Mesenteric fat pad (tissue), 1 donor: ENCODE measurements around the gene E2F2. TPM values are rescaled to one million over a fixed set of nuclear protein-coding genes. Genes with fewer than 3 reads are reported as not detected.

Experiments used
- DNase-seq: peaks from one replicate; pipeline ENCODE4 v3.0.0-alpha.2; 2020; ENCODE audit warnings: low spot score
- long read RNA-seq: library from polyadenylated mRNA; unstranded; transcript quantifications from one replicate; pipeline ENCODE4 v2.0.0, GENCODE V29; 2020
- total RNA-seq: library from RNA; stranded (reverse); fragmentation: NEBNext Ultra II Directional; extraction: Animal tissue kit (Norgen Biotek cat#: 25700); gene quantifications from one replicate; pipeline ENCODE4 v1.2.1, GENCODE V29; 2021
- donor health status: DM: yes; HTN: yes; CAD: no.

E2F2 gene, protein sequence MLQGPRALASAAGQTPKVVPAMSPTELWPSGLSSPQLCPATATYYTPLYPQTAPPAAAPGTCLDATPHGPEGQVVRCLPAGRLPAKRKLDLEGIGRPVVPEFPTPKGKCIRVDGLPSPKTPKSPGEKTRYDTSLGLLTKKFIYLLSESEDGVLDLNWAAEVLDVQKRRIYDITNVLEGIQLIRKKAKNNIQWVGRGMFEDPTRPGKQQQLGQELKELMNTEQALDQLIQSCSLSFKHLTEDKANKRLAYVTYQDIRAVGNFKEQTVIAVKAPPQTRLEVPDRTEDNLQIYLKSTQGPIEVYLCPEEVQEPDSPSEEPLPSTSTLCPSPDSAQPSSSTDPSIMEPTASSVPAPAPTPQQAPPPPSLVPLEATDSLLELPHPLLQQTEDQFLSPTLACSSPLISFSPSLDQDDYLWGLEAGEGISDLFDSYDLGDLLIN
- total RNA-seq, result 0.29 TPM
- long read RNA-seq, result 0 reads

DNA sequence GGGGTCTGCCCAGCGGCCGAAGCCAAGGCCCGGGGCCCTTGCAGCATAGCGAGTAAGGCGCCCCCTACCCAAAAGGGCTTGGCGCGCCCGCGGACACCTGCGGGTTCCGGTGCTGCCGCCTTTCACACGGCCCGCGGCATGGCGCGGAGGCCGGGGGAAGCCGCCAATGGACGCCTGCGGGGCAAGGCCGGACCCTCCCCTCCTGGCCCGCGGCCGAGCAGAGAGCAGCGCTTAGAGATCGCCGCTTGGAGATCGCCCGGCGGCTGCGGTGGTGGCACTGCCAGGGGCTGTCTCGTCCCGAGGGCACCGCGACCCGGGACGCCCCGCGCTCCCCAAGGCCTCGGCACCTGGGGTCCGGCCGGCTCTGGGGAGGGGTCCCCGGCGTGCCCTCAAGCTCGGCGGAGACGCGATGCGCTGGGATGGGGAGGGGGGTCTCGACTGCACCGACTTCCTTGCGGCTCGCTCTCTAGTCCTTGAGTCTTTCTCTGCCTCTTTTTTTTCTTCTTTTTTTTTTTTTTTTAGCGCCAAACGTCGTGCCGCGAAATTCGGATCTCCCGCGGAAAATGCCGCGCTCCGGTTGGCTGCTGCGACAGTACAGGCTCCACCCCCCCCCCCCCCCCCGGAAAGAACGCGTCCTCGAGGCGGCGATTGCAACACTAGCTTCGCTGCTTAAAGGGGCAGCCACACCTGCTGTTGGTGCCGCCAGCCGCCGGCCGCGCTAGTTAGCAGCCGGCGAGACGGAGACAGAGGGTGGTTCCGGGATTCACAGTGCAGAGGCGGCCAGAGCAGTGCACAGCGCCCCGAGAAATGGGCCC is at the start of gene E2F2:
Gene E2F2, minus strand, starts transcription at position 487 of the 815 bp plus-strand sequence. Its CDS starts 440 bp downstream, at position 47.
- DNase-seq, result peak; percentile 93

GRCh38 chr1:23578997-23579363 is 47.9 kb upstream of the E2F2 start:
- DNase-seq, result no peak

DNA sequence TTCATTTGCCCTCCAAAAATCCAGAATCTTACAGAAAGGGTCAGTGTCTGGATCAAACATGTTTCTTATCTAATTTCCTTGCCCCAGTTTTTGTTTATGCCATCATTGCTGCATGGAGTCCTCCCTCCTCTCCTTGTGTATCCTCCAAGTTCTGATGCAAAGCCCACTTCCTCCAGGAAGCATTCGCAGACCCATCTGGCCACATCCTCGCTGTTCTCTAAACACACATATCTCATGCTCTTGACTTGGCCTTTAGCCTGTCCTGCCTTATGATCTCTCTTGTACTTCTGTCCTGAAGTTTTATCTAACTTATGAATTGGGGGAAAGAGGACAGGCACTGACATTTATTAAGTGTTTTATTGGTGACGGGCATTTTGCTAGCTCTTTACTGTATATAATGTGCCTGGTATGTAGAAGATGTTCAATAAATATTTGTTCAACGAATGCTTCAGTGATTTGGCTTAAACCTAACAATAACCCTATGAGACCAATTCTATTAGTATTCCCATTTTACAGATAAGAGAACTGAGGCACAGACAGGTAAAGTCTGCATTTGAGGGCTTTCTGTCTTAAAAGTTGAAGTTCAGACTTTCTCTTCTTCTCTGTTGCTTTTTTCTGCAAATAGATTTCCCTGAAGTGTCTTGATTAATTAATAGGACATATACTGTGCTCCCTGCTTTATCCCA is 47.4 kb upstream of the E2F2 start:
- no peak for DNase-seq

DNA sequence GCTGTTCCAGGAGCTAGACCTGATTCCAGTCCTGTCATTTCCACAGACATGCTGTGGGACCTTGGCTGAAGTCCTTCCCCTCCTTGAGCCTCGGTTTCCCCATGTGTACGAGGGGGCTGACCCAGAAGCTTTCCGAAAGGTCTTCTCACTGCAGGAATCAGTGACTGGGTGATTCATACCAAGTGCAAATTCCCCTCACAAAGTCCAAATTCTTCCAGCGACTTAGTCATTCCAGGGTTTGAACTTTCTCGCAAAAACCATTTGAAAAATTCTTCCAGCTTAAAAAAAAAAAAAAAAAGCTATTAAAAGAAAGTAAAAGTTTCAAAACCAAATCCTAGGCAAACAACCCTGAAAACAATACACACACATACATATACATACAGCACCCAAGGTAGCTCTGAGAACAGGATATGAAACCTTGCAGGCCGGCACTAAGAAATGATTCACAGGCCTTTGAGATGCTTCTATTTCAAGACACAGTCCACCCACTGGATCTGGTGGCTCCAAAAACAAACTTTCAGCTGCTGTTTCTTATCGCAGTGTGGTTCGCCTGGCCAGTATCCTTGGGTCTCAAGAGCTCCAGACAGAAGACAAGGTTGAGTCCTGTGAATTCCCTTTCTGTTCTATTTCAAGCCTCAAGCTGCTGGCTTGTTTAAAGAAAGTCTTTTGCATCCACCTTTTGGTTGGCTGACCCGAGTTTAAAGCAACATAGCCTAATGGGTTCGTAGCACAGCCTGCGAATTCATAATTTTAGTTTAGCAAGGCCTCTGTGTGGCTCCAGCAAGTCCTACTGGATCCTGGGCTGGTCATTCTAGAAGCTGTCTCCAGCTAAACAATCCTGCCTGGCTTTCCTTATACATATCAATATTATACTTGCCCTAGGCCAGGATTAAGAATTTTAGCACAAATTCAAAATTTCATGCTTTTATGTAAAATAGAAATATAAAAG is 46.3 kb upstream of the E2F2 start:
- no peak for DNase-seq

DNA sequence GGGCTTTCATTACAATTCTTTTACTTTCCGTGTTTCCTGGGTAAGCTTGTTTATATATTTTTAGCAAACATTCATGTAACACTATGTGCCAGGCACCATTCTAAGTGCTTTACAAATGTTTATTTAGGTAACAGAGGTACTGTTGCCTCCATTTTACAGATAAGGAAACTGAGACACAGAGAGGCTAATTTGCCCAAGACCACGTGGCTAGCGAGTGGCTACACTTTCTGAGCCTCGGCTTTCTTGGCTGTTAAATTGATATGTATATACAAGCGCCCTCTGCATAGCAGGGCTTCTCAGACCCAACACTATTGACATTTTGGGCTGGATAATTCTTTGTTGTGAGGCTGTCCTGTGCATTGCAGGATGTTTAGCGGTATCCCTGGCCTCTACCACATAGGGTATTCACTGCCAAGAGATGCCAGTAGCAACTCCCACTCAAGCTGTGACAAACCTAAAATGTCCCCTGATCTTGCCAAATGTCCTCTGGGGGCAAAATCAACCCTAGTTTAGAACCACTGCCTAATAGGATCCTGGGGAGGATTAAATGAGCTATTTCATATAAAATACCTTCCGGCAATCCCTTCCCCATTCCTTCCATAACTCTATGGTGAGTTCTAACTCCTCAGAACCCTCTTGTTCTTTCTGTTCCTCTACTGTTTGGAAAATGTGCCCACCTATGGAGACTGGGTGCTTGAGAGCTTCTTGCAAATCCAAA is 45.5 kb upstream of the E2F2 start:
- DNase-seq, result no peak

- no peak for DNase-seq
These were observed 44.3 kb upstream of the E2F2 start for GRCh38 chr1:23575226-23575810.

DNA sequence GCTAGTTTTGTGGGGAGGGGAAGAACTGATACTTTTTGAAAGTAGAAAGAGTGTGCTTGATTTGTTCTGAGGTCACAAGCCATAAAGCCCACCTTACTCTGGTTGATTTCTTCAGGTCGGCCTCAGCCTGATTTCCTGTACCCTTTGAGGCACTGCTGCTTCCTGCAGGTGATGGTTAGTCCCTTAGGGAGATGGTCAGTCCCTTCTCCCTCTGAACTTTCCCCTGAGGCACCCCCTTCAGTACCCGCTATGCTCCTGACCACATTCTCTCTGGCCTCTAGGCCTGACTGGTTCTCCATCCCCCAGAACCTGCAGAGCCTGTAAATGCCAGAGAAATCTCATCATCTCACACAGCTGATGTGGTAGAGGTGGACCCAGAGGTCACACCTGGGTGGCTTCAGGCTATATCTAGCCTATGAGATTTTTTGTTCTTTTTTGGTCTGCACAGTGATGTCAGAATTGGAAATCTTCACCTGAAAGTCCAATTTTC is 43.3 kb upstream of the E2F2 start:
- DNase-seq, result no peak

- no peak for DNase-seq
These were observed 42.6 kb upstream of the E2F2 start for GRCh38 chr1:23573574-23574182.

- no peak for DNase-seq
These were observed 40.4 kb upstream of the E2F2 start for GRCh38 chr1:23571465-23571864.

DNA sequence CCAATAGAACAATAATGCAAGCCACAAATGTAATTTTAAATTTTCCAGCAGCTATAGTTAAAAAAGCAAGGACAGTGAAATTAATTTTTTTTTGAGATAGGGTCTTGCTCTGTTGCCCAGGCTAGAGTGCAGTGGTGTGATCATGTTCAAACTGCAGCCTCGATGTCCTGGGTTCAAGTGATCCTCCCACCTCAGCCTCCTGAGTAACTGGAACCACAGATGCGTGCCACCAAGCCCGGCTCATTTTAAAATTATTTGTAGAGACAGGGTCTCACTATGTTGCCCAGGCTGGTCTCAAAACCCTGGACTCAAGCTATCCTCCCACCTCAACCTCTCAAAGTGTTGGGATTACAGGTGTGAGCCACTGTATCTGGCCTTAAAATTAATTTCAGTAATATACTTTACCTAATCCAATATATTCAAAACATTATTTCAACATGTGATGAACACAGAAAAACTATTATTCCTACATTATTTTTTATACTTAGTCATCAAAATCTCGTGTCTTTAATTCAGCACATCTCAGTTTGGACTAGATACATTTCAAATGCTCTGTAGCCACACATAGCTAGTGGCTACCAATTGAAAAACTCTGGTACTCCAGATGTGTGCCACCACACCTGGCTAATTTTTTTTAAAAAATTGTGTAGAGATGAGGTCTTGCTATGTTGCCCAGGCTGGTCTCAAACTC is 39.1 kb upstream of the E2F2 start:
- DNase-seq, result no peak

DNA sequence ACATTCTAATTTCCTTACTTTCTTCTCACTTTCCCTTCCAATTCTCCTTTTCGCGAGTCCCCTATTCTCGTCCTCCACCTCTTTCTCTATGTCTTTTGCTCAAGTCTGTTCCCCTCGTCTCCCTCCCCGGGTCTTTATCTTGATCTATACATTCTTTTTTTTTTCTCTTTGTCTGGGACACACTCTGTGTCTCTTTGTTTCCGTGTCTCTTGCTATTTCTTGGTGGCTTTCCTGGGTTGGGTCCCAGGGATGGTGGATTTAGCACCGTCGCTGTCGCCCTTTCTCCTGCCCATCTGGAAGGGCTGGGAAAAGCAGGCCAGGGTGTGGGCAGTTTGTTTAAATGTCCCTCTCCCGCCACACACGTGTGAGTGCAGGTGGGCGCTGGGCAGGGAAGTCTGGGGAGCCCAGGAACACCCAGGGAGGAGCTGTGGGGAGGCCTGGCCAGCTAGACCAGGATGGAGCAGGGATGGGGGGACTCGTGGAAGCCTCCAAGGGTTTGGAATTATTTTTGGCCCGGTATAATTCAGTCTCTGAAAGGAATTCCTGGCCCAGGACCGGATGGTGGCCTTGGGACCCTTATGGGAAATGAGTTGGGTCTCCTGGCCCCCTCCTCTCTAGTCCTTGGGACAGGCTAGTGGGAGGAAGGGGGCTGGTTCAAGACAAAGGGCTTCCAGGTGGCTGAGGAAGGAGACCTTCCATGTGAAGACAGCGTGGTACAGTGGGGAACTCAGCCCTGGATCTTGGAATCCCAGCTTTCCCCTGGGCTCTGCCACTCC is 37.8 kb upstream of the E2F2 start:
- DNase-seq, result no peak

- DNase-seq, result no peak
These were observed 37.1 kb upstream of the E2F2 start for GRCh38 chr1:23567996-23568607.

DNA sequence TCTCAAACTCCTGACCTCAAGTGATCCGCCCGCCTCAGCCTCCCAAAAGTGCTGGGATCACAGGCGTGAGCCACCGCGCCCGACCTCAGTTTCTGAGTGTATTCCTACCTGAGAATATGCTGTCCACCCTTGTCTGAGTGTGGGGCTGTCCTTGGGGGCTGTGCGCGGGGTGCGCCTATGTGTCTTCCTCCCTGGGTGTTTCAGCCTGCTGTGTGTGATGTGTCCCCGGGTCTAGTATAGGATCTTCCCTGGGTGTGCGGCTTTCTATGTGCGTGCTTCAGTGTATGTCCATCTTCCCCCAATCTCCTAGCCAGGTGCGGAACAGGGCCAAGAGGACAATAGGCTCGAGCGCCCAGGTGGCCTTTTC is 36.6 kb upstream of the E2F2 start:
- DNase-seq, result no peak

DNA sequence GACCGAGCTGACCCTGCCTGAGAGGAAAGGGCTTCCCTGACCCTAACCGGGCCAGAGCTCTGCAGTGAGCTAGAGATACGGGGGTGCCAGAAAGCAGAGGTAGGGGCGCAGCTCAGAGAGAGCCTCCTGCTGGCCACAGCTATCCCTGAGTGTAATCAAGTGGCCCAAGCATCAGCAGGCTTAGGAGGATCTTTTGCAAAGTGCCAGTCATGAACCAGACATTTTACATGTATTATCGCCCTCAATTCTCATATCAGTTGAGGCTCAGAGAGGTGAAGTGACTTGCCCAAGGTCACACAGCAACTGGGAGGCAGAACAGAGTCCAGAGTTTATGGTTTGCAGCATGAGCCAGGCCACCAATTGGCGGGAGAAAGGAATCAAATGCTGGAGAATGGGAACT is 35.3 kb upstream of the E2F2 start:
- no peak for DNase-seq

DNA sequence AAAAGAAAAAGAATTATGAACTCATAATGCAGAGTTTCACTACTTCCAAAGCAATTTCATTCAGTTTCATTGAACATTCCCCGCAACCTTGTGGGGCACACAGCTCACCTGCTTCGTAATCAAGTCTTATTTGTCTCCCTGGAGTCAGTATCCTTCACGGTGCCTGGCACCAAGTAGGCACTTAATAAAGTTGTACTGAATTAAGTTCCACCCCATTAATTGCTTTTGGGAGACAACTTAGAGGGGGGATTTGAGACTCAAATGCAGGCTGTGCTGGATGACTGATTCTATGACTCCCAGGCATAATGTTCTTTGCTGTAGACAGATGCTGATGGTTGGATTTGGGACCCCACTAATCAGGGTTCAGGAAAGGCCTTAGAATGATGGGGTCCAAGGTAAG is 34.7 kb upstream of the E2F2 start:
- no peak for DNase-seq

DNA sequence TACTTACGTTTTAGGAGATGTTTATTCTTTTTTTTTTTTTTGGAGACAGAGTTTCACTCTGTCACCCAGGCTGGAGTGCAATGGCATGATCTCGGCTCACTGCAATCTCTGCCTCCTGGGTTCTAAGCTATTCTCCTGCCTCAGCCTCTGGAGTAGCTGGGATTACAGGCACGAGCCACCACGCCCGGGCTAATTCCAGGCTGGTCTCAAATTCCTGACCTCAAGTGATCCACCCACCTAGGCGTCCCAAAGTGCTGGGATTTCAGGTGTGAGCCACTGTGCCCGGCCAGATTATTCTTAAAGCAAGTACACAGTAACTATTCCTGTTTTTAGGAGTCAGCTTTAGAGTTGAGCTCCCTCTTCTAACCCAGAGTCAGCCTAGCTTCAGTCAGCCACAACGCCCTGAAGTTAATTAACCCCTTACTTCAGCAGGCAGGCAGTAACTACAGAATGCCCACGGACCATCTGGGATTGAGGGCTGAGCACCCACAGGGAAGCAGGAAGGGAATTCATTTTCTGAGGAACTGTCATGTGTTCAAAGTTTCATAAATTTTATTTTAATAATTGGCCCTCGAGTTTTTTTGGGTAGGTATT is 33.6 kb upstream of the E2F2 start:
- DNase-seq, result no peak
